Hematopoietic multipotent progenitor cell (in vitro differentiated cells): ENCODE data around the gene PNMA6E. TPM values are rescaled to one million over a fixed set of nuclear protein-coding genes. Genes with fewer than 3 reads are reported as not detected.

ENCODE experiments used
- DNase-seq, 3 donors: peaks; one replicate each; pipeline ENCODE4 v3.0.0-alpha.2; 2011 to 2015; ENCODE audit warnings: low read depth in 2 of 3, low spot score in 2 of 3
- small RNA-seq: library from RNA; depleted of rRNA; stranded (forward); fragments of <200 nt; gene quantifications from one replicate; pipeline ENCODE3, GENCODE V24; 2012
- total RNA-seq: library from RNA; depleted of rRNA; stranded (reverse); fragments of >200 nt; gene quantifications from one replicate; pipeline ENCODE4 v1.2.3, GENCODE V29; 2012

Gene PNMA6E
- total RNA-seq, 1 donor: not detected

GRCh38 chrX:153365670-153366069, 35.5 kb downstream of the PNMA6E start:
- DNase-seq: no peak

GRCh38 chrX:153361781-153362397, 39.3 kb downstream of the PNMA6E start:
- no peak for DNase-seq

GRCh38 chrX:153357877-153358276, 43.3 kb downstream of the PNMA6E start:
- DNase-seq: no peak

GRCh38 chrX:153353416-153353815, 47.7 kb downstream of the PNMA6E start:
- no peak for DNase-seq

GRCh38 chrX:153352858-153353257, 48.3 kb downstream of the PNMA6E start:
- no peak for DNase-seq

- no peak for DNase-seq
These were observed 49.2 kb downstream of the PNMA6E start for GRCh38 chrX:153351981-153352380.

- no peak for DNase-seq
These were observed 51.2 kb downstream of the PNMA6E start for GRCh38 chrX:153349952-153350351.

- DNase-seq: no peak
These were observed 52.7 kb downstream of the PNMA6E start for GRCh38 chrX:153348421-153348820.

GRCh38 chrX:153347530-153347929, 53.6 kb downstream of the PNMA6E start:
- DNase-seq: no peak

Small RNA genes within 50 kb of the gene (small RNA-seq; reads per million reads assigned to genes)
- gene AC152007.1 (not detected), gene RN7SL667P (not detected)

Other genes with a start within 250 kb of the PNMA6E start
- not detected for gene MAGEA1, start 222.1 kb downstream of the PNMA6E start, total RNA-seq
- not detected for gene PNMA6F, start 79.6 kb downstream of the PNMA6E start, total RNA-seq
- 9.4 TPM for gene ZNF275, start 67.2 kb downstream of the PNMA6E start, total RNA-seq
- gene ZFP92, start 10.1 kb upstream of the PNMA6E start, total RNA-seq: 3.0 TPM
- gene TREX2, start 44.7 kb upstream of the PNMA6E start, total RNA-seq: 4.3 TPM
- 13.5 TPM for gene HAUS7, start 69.2 kb upstream of the PNMA6E start, total RNA-seq
- gene BGN, start 93.6 kb upstream of the PNMA6E start, total RNA-seq: not detected
- gene ATP2B3, start 116.3 kb upstream of the PNMA6E start, total RNA-seq: not detected
- gene CCNQ, start 197.8 kb upstream of the PNMA6E start, total RNA-seq: 32.3 TPM
- not detected for gene DUSP9, start 245.9 kb upstream of the PNMA6E start, total RNA-seq